Testis (tissue), 3 donors: ENCODE results near the gene NR5A1. TPM values are rescaled to one million over a fixed set of nuclear protein-coding genes. Genes with fewer than 3 reads are reported as not detected.
A peak's percentile ranks its signal among the peaks of the same experiment; 100 is the strongest.

Experiments used
- DNase-seq: peaks from one replicate; pipeline ENCODE4 v3.0.0-alpha.2; 2019
- H3K27ac ChIP-seq, 2 donors: fragments of 200-600 bp; sonication (generic); one replicate each; pipeline ENCODE4 v1.5.1; 2019
- H3K27me3 ChIP-seq: fragments of 200-600 bp; sonication (generic); one replicate; pipeline ENCODE4 v1.5.1; 2019
- H3K36me3 ChIP-seq: fragments of 200-600 bp; sonication (generic); one replicate; pipeline ENCODE4 v1.5.1; 2017; ENCODE audit warnings: low read depth; ENCODE audit errors: missing control alignments
- H3K4me1 ChIP-seq: fragments of 200-600 bp; sonication (generic); one replicate; pipeline ENCODE4 v1.5.1; 2019
- H3K4me3 ChIP-seq, 2 donors: fragments of 200-600 bp; sonication (generic); one replicate each; pipeline ENCODE4 v1.5.1; 2017 to 2019
- H3K9me3 ChIP-seq: fragments of 200-600 bp; sonication (generic); one replicate; pipeline ENCODE4 v1.5.1; 2017
- CTCF ChIP-seq, 3 experiments: fragments of 450-650 bp in 2 of 3; fragments of 200-600 bp in 1 of 3; sonication (generic) in 1 of 3; IDR thresholded peaks; one replicate each; pipeline ENCODE4 v1.5.1; 2016 to 2019; ENCODE audit warnings: antibody characterized with exemption in 3 of 3, mild to moderate bottlenecking in 2 of 3, moderate library complexity in 1 of 3
- POLR2A ChIP-seq: fragments of 450-650 bp; IDR thresholded peaks from one replicate; pipeline ENCODE4 v1.6.1; 2017; ENCODE audit warnings: antibody characterized with exemption, mild to moderate bottlenecking, moderate library complexity
- WGBS, 2 donors: methylation state at CpG; one replicate each; pipeline ENCODE4 v1.1.5; 2018; 5-methylcytosine and 5-hydroxymethylcytosine counted together
- intact Hi-C: fragments of 100-400 bp; cut with DNase I; formaldehyde crosslinking; loops from one replicate; pipeline ENCODE4 v1.15.1; 2023; ENCODE audit warnings: low total_unique reads
- polyA plus RNA-seq: library from polyadenylated mRNA; stranded (reverse); fragments of 350-450 nt; fragmentation: Illumina TruSeq; extraction: RNeasy Lipid Tissue Mini Kit (QIAGEN cat#74804); gene quantifications from one replicate; pipeline ENCODE4 v1.2.3, GENCODE V29; 2014; ENCODE audit warnings: low read depth, low replicate concordance; ENCODE audit not compliant: insufficient read depth
- total RNA-seq, 2 donors: library from RNA; depleted of rRNA; stranded (reverse); fragments of >200 nt; gene quantifications; one replicate each; pipeline ENCODE4 v1.2.3, GENCODE V29; 2016

NR5A1 gene
- total and polyA plus RNA-seq, 3 donors from 2014 or later: 28.7 to 65.2 (median 43.5) TPM

GRCh38 chr9:124511426-124511840 lies 4.2 kb upstream of the NR5A1 start:
- no peaks in the 10 kb centered on the region for H3K27me3 ChIP-seq
- H3K4me1 ChIP-seq: peaks cover 50% of the 10 kb centered on the region
- no peak overlapping the region for H3K27ac ChIP-seq
- no peak overlapping the region for H3K4me3 ChIP-seq
- 69% methylated on average over 6 of the region's 6 CpGs for WGBS, 2 donors
- intact Hi-C loops: no loop called here
- H3K36me3 ChIP-seq: no peaks in the 10 kb centered on the region
- no peak for DNase-seq
- H3K9me3 ChIP-seq: no peaks in the 10 kb centered on the region
- no peak for TF ChIP-seq POLR2A
- TF ChIP-seq CTCF (IDR thresholded peaks at IDR 0.05): no peak

- Histone ChIP-seq H3K4me1 (peaks cover 52% of the 10 kb centered on the region), H3K27me3 (no peaks in the 10 kb centered on the region), H3K27ac (no peak overlapping the region), H3K36me3 (no peaks in the 10 kb centered on the region), H3K9me3 (no peaks in the 10 kb centered on the region), H3K4me3 (no peak overlapping the region)
- intact Hi-C loops: no loop called here
- TF ChIP-seq POLR2A: no peak
- no peak for TF ChIP-seq CTCF (IDR thresholded peaks at IDR 0.05)
- DNase-seq: no peak
- 81 to 87% methylated on average over 8 to 9 of the region's 9 CpGs for WGBS, 2 donors
Measured at GRCh38 chr9:124510650-124511425, 3.6 kb upstream of the NR5A1 start.

GRCh38 chr9:124507880-124508423 lies 753 bp upstream of the NR5A1 start:
- Histone ChIP-seq H3K4me1 (peaks cover 42% of the 10 kb centered on the region), H3K4me3 (peak overlapping the region in 1 of 2 donors; percentile 76), H3K27me3 (no peaks in the 10 kb centered on the region), H3K36me3 (no peaks in the 10 kb centered on the region), H3K9me3 (no peaks in the 10 kb centered on the region), H3K27ac (peak overlapping the region; percentile 53 to 78)
- intact Hi-C loops: no loop called here
- TF ChIP-seq CTCF (IDR thresholded peaks at IDR 0.05): no peak
- TF ChIP-seq POLR2A: no peak
- WGBS, 2 donors: 75 to 92% methylated on average over 4 to 11 of the region's 11 CpGs
- no peak for DNase-seq

GRCh38 chr9:124506433-124506832 lies 766 bp downstream of the NR5A1 start:
- TF ChIP-seq CTCF (IDR thresholded peaks at IDR 0.05) (no peak), POLR2A (no peak)
- H3K36me3 ChIP-seq: no peaks in the 10 kb centered on the region
- peaks cover 29% of the 10 kb centered on the region for H3K4me1 ChIP-seq
- intact Hi-C loops: no loop called here
- peak overlapping the region; percentile 53 to 78 for H3K27ac ChIP-seq
- no peaks in the 10 kb centered on the region for H3K27me3 ChIP-seq
- H3K4me3 ChIP-seq: peak overlapping the region; percentile 61 to 76
- DNase-seq: no peak
- H3K9me3 ChIP-seq: no peaks in the 10 kb centered on the region
- WGBS, 2 donors: 21 to 33% methylated on average over 5 to 6 of the region's 8 CpGs
